Left lung (tissue), 10 donors: Measurements from ENCODE around the gene TXK. TPM values are rescaled to one million over a fixed set of nuclear protein-coding genes. Genes with fewer than 3 reads are reported as not detected.
A peak's percentile ranks its signal among the peaks of the same experiment; 100 is the strongest.

Experiments
- ATAC-seq: fragments of 200-7000 bp; cut with Tn5 transposase; one replicate; pipeline ENCODE4 v1.9.1; 2020; ENCODE audit warnings: moderate library complexity
- DNase-seq, 4 donors: peaks; one replicate each; pipeline ENCODE4 v3.0.0-alpha.2; 2013 to 2020
- H3K27ac ChIP-seq, 2 donors: fragments of 200-600 bp; sonication (generic) in 1 of 2; one replicate each; pipeline versions ENCODE4 v1.5.0 to v1.8.0; 2020 to 2021
- H3K27me3 ChIP-seq, 2 donors: fragments of 200-600 bp; sonication (generic) in 1 of 2; one replicate each; pipeline versions ENCODE4 v1.5.0 to v1.8.0; 2020 to 2021
- H3K36me3 ChIP-seq, 2 donors: fragments of 200-600 bp; sonication (generic) in 1 of 2; one replicate each; pipeline versions ENCODE4 v1.5.0 to v1.8.0; 2020 to 2021
- H3K4me1 ChIP-seq, 2 donors: fragments of 200-600 bp; one replicate each; pipeline ENCODE4 v1.8.0; 2021
- H3K4me3 ChIP-seq, 2 donors: fragments of 200-600 bp; sonication (generic) in 1 of 2; one replicate each; pipeline versions ENCODE4 v1.5.0 to v1.8.0; 2020 to 2021; ENCODE audit warnings: mild to moderate bottlenecking in 1 of 2
- H3K9me3 ChIP-seq, 2 donors: fragments of 200-600 bp; sonication (generic) in 1 of 2; one replicate each; pipeline versions ENCODE4 v1.5.0 to v1.8.0; 2020 to 2021
- intact Hi-C, 2 donors: fragments of 100-400 bp; cut with DNase I; formaldehyde crosslinking; loops; one replicate each; pipeline versions ENCODE4 v1.11.2 to v1.14.2; 2022
- polyA plus RNA-seq, 6 donors: library from polyadenylated mRNA; unstranded; fragments of 120-200 nt; gene quantifications; one replicate each; pipeline ENCODE4 v1.2.1, GENCODE V29; 2013; ENCODE audit not compliant: insufficient read length in 6 of 6
- total RNA-seq, 2 donors: library from RNA; stranded (reverse); fragmentation: NEBNext Ultra II Directional; extraction: Animal tissue kit (Norgen Biotek cat#: 25700); gene quantifications; one replicate each; pipeline ENCODE4 v1.2.1, GENCODE V29; 2021
- TF ChIP-seq, protein P1 (sequence below), 2 donors: fragments of 200-600 bp; sonication (generic) in 1 of 2; IDR thresholded peaks; one replicate each; pipeline versions ENCODE4 v1.5.0 to v1.8.0; 2021; ENCODE audit warnings: antibody characterized with exemption in 2 of 2
- donor health status: DM: no; HTN: yes; CAD: no.
- donor health status: DM: no; HTN: no; CAD: no.

The TXK gene
- total and polyA plus RNA-seq, 8 donors, result 2.4 to 5.5 (median 4.2) TPM

DNA sequence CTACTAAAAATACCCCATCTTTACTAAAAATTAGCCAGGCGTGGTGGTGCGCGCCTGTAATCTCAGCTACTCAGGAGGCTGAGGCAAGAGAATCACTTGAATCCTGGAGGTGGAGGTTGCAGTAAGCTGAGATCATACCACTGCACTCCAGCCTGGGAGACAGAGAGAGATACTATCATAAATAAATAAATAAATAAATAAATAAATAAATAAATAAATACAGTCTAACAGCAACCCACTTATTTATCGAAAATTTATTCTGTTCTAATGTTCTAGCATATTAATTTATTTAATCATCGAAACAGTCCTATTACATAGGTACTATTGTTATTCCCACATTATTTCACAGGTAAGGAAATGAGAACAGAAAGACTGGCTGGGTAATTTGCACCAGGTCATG is 18.2 kb upstream of the TXK start:
- intact Hi-C loops, result no loop called here
- DNase-seq (no peak), ATAC-seq (no peak)
- H3K4me3 ChIP-seq, result no peak overlapping the region
- H3K9me3 ChIP-seq, result peaks cover 0 to 32% of the 10 kb centered on the region in 2 donors
- no peaks in the 10 kb centered on the region for H3K4me1 ChIP-seq
- H3K36me3 ChIP-seq, result peaks cover 0 to 36% of the 10 kb centered on the region in 2 donors
- no peaks in the 10 kb centered on the region for H3K27me3 ChIP-seq
- no peak overlapping the region for H3K27ac ChIP-seq
- TF ChIP-seq, protein P1, sequence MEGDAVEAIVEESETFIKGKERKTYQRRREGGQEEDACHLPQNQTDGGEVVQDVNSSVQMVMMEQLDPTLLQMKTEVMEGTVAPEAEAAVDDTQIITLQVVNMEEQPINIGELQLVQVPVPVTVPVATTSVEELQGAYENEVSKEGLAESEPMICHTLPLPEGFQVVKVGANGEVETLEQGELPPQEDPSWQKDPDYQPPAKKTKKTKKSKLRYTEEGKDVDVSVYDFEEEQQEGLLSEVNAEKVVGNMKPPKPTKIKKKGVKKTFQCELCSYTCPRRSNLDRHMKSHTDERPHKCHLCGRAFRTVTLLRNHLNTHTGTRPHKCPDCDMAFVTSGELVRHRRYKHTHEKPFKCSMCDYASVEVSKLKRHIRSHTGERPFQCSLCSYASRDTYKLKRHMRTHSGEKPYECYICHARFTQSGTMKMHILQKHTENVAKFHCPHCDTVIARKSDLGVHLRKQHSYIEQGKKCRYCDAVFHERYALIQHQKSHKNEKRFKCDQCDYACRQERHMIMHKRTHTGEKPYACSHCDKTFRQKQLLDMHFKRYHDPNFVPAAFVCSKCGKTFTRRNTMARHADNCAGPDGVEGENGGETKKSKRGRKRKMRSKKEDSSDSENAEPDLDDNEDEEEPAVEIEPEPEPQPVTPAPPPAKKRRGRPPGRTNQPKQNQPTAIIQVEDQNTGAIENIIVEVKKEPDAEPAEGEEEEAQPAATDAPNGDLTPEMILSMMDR (IDR thresholded peaks at IDR 0.05), result no peak

DNA sequence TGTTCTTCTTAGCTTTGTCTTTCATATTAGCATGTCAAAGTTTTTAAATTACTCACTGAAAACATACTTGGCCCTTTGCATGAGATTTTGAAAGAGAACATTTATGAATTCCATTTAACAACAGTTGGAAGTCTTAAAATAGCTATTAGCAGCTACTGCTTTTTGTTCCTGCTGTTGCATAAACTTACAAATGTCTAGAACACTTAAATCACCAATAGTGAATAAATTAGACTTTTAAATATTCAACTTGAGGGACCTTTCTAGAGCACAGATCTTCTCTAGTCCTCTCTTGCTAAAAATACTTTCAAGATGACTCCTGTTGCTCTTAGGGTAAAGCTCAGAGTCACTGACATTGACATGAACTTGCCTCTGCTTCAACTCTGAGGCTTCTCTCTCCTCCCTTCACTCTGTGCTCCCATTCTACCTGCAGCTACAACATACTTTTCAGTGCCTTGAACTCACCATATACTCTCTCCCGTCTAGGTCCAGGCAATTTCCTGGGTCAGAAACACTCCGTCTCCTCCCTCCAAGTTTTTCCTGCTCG is 15.8 kb upstream of the TXK start:
- TF ChIP-seq, protein P1 (IDR thresholded peaks at IDR 0.05), result no peak
- Histone ChIP-seq H3K27me3 (no peaks in the 10 kb centered on the region), H3K27ac (no peak overlapping the region), H3K9me3 (peaks cover 0 to 15% of the 10 kb centered on the region in 2 donors), H3K4me1 (no peaks in the 10 kb centered on the region), H3K4me3 (no peak overlapping the region), H3K36me3 (peaks cover 0 to 31% of the 10 kb centered on the region in 2 donors)
- intact Hi-C loops, result no loop called here
- DNase-seq (no peak), ATAC-seq (no peak)

DNA sequence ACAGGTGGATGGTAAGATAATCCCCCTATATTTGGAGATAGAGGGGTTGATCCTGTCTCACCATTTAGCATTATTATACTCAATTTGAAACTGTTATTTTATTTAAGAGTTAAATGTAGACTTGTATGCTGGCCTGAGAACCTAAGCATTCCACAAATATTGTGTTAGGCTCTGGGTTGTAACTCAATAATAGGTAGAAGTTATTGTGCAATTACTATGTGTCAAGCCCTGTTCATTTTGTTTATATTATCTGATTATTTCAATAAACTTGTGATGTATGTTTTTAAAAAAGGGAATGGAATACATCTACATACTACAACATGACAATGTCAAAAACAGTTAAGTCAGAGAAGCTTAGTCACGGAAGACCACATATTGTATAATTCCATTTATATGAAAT is 13.6 kb upstream of the TXK start:
- ATAC-seq, result no peak
- no peak for DNase-seq
- intact Hi-C loops, result no loop called here
- no peak overlapping the region for H3K27ac ChIP-seq
- H3K4me3 ChIP-seq, result no peak overlapping the region
- peaks cover 0 to 30% of the 10 kb centered on the region in 2 donors for H3K36me3 ChIP-seq
- TF ChIP-seq, protein P1 (IDR thresholded peaks at IDR 0.05), result no peak
- H3K9me3 ChIP-seq, result no peaks in the 10 kb centered on the region
- no peaks in the 10 kb centered on the region for H3K4me1 ChIP-seq
- H3K27me3 ChIP-seq, result no peaks in the 10 kb centered on the region

DNA sequence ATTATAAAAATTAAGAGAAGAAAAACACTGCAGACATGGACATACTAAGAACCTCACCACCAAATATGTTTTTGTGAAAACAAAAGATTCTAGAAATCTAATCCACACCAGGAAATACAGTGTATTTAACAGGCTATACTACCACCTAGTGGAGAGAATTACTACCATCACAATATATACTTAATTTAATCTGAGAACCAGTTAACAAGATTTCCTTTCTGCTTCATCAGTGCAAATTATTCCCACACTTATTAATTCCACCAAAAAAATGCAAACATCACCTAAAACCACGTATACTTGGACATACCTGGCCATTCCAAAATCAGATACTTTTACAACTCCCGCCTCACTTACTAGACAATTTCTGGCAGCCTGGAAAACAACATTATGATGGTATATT is 7.0 kb upstream of the TXK start:
- Histone ChIP-seq H3K4me3 (no peak overlapping the region), H3K36me3 (peaks cover 0 to 50% of the 10 kb centered on the region in 2 donors), H3K27ac (no peak overlapping the region), H3K9me3 (no peaks in the 10 kb centered on the region), H3K27me3 (no peaks in the 10 kb centered on the region), H3K4me1 (peaks cover 0 to 4% of the 10 kb centered on the region in 2 donors)
- peak; percentile 87 for ATAC-seq
- intact Hi-C loops, result no loop called here
- DNase-seq, result peak in 2 of 4 donors; percentile 25 to 45
- TF ChIP-seq, protein P1 (IDR thresholded peaks at IDR 0.05), result peak in 1 of 2 donors; percentile 33

DNA sequence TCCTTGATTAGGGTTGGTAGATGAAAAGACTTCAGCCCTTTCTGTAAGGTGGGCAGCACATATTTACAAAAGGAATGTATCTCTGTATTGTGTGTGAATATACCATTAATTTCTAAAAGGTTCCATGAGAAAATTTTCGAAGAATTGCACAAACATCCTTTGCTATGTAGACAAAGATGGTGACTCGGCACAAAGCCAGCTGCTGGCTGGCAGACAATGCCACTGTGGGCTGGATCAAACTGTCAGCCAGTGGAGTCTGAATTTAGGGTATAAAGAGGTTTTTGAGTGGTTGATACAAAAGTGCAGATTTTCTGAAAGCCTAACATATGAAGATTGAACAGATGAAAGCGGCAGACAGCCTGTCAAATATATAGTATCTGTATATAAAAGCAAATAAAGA is 5.6 kb upstream of the TXK start:
- intact Hi-C loops, result no loop called here
- H3K27ac ChIP-seq, result no peak overlapping the region
- TF ChIP-seq, protein P1 (IDR thresholded peaks at IDR 0.05), result no peak
- H3K4me3 ChIP-seq, result no peak overlapping the region
- ATAC-seq (no peak), DNase-seq (no peak)
- H3K36me3 ChIP-seq, result peaks cover 0 to 49% of the 10 kb centered on the region in 2 donors
- no peaks in the 10 kb centered on the region for H3K9me3 ChIP-seq
- peaks cover 0 to 4% of the 10 kb centered on the region in 2 donors for H3K4me1 ChIP-seq
- no peaks in the 10 kb centered on the region for H3K27me3 ChIP-seq
